GM23338 (cell line): ENCODE data around the gene DUSP7.

Experiments used
- CREB1 ChIP-seq: fragments of 250-450 bp; sonication (Bioruptor Pico); IDR thresholded peaks from 2 replicates; pipeline ENCODE4 v1.5.0; 2020; ENCODE audit warnings: low read depth, mild to moderate bottlenecking, moderate library complexity
- EZH2 ChIP-seq: fragments of 200-600 bp; sonication (generic); IDR thresholded peaks from one replicate; pipeline ENCODE4 v1.8.0; 2017; ENCODE audit warnings: antibody characterized with exemption, mild to moderate bottlenecking, low read depth; ENCODE audit not compliant: unreplicated experiment
- EZH2phosphoT487 ChIP-seq: fragments of 200-600 bp; sonication (generic); IDR thresholded peaks from one replicate; pipeline ENCODE4 v1.8.1; 2018; ENCODE audit warnings: antibody characterized with exemption; ENCODE audit not compliant: unreplicated experiment
- JUNB ChIP-seq: IDR thresholded peaks from one replicate; pipeline ENCODE4 v1.6.1; 2016; ENCODE audit warnings: antibody characterized with exemption; ENCODE audit not compliant: unreplicated experiment
- POLR2AphosphoS5 ChIP-seq: IDR thresholded peaks from 2 replicates; pipeline ENCODE4 v1.6.1; 2016; ENCODE audit warnings: antibody characterized with exemption, low read depth
- STAT1 ChIP-seq: IDR thresholded peaks from one replicate; pipeline ENCODE4 v1.6.1; 2016; ENCODE audit warnings: antibody characterized with exemption; ENCODE audit not compliant: unreplicated experiment
- ZNF114 ChIP-seq: fragments of 250-450 bp; sonication (Bioruptor Pico); IDR thresholded peaks from 2 replicates; pipeline ENCODE4 v1.5.0; 2020; ENCODE audit warnings: mild to moderate bottlenecking, moderate library complexity
- ZNF331 ChIP-seq: fragments of 250-450 bp; sonication (Bioruptor Pico); IDR thresholded peaks from 2 replicates; pipeline ENCODE4 v1.5.0; 2020; ENCODE audit warnings: low read depth, mild to moderate bottlenecking, moderate library complexity
- TF ChIP-seq, protein P1 (sequence below), 2 experiments: fragments of 200-600 bp in 1 of 2; sonication (generic) in 1 of 2; conservative IDR thresholded peaks; 2 replicates each; pipeline versions ENCODE4 v1.5.1 to v1.6.1; 2016 to 2017; ENCODE audit warnings: antibody characterized with exemption in 2 of 2, low read depth in 2 of 2, mild to moderate bottlenecking in 2 of 2, moderate library complexity in 1 of 2
- TF ChIP-seq, protein P2 (sequence below): IDR thresholded peaks from one replicate; pipeline ENCODE4 v1.6.1; 2018; ENCODE audit warnings: antibody characterized with exemption; ENCODE audit not compliant: unreplicated experiment

DNA sequence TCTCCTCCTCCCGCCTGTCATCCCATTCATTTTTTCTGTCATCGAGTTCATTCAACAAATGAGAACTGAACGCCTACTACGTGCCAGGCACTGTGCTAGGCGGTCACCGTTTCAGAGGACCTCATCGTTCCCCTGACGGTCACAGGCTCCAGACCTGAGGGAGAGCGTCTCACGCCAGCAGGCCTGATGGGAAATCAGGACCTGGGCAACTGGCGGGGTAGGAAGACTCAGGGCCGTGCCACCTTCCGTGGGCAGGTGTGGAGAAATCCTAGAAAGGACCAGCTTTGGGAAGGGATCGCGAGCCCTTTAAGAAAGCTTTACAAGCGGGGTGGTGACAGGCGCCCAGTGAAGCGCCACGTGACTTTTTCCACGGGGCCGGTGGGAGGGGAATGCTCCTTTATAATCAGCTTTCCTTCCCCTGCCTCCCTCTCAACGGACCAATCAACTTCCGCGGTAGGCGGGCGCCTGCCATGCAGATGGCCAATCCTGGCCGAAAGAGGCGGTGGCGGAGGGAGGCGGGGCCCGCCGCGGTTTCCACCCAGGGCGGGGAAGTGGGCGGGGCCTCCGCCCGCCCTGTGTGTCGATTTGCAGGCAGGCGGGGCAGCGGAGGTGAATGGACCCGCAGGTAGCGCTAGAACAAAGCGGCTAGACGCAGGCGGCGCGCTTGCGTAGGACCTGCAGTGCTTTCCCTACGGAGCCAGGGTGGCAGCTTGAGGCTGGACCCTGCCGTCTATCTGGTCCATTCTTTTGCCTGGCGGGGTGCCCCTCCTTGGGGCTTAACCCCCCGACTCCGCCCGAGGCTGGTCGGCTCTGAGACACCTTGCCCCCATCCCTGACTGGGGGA is 819 bp upstream of the DUSP7 start:
- TF ChIP-seq EZH2 (no peak), POLR2AphosphoS5 (peak; percentile 82), CREB1 (CRISPR knock-in tag) (peak; percentile 56; the same call in 1 of the 2 replicates), JUNB (no peak), EZH2phosphoT487 (no peak), STAT1 (no peak), ZNF114 (CRISPR knock-in tag) (no peak), ZNF331 (no peak)
- TF ChIP-seq, protein P1, sequence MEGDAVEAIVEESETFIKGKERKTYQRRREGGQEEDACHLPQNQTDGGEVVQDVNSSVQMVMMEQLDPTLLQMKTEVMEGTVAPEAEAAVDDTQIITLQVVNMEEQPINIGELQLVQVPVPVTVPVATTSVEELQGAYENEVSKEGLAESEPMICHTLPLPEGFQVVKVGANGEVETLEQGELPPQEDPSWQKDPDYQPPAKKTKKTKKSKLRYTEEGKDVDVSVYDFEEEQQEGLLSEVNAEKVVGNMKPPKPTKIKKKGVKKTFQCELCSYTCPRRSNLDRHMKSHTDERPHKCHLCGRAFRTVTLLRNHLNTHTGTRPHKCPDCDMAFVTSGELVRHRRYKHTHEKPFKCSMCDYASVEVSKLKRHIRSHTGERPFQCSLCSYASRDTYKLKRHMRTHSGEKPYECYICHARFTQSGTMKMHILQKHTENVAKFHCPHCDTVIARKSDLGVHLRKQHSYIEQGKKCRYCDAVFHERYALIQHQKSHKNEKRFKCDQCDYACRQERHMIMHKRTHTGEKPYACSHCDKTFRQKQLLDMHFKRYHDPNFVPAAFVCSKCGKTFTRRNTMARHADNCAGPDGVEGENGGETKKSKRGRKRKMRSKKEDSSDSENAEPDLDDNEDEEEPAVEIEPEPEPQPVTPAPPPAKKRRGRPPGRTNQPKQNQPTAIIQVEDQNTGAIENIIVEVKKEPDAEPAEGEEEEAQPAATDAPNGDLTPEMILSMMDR (conservative IDR thresholded peaks at IDR 0.05; ENCODE audit: low read depth in 2 of 2): peak in 1 of 2 experiments; percentile 25; a peak in 1 of 4 replicates
- TF ChIP-seq, protein P2, sequence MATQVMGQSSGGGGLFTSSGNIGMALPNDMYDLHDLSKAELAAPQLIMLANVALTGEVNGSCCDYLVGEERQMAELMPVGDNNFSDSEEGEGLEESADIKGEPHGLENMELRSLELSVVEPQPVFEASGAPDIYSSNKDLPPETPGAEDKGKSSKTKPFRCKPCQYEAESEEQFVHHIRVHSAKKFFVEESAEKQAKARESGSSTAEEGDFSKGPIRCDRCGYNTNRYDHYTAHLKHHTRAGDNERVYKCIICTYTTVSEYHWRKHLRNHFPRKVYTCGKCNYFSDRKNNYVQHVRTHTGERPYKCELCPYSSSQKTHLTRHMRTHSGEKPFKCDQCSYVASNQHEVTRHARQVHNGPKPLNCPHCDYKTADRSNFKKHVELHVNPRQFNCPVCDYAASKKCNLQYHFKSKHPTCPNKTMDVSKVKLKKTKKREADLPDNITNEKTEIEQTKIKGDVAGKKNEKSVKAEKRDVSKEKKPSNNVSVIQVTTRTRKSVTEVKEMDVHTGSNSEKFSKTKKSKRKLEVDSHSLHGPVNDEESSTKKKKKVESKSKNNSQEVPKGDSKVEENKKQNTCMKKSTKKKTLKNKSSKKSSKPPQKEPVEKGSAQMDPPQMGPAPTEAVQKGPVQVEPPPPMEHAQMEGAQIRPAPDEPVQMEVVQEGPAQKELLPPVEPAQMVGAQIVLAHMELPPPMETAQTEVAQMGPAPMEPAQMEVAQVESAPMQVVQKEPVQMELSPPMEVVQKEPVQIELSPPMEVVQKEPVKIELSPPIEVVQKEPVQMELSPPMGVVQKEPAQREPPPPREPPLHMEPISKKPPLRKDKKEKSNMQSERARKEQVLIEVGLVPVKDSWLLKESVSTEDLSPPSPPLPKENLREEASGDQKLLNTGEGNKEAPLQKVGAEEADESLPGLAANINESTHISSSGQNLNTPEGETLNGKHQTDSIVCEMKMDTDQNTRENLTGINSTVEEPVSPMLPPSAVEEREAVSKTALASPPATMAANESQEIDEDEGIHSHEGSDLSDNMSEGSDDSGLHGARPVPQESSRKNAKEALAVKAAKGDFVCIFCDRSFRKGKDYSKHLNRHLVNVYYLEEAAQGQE: no peak
